DMS 273 treated with DMSO at 0.1 percent for 48 hours (cell line): ENCODE measurements around the gene XAGE3.

Source experiments
- DNase-seq: peaks from one replicate; lab custom pipeline; 2025; lab: John Stamatoyannopoulos, UW

Gene XAGE3

GRCh38 chrX:52839137-52839536, 28.7 kb downstream of the XAGE3 start:
- no peak for DNase-seq

DNA sequence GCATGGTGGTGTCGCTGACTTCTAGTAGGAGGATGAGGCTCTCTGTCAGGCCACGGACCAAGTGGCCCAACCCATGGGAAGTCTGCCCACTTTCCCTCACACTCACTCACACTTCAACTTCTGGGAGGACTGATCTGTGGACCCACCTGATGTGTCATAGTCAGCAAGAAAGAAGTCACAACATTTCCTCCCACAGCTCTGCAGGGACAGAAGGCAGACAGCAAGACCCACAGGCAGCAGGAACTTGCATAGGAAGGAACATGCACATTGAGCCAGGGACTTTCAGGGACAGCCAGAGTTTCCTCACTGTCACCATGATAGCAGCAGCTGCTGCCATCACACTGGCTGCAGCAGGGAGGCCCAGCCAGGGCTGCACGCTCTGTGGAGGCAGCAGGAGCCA, 37.3 kb downstream of the XAGE3 start:
- no peak for DNase-seq

DNA sequence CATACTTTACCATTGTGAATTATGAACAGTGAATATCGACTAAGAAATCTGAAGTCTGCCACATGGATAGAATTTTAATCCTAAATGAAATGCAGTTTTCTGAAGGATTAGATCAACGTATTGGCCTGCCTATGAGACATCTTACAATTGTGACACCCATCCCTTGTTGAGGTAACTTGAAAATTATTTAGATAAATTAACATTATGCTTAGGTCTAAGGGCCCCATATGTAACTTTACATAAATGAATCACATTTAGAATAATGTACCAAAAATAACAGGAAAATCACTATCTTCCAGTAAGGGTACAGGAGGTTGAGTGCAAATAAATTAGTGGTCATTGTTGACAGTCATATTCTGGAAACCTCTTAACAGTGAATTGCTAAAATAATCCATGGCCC, 43.3 kb downstream of the XAGE3 start:
- no peak for DNase-seq

DNA sequence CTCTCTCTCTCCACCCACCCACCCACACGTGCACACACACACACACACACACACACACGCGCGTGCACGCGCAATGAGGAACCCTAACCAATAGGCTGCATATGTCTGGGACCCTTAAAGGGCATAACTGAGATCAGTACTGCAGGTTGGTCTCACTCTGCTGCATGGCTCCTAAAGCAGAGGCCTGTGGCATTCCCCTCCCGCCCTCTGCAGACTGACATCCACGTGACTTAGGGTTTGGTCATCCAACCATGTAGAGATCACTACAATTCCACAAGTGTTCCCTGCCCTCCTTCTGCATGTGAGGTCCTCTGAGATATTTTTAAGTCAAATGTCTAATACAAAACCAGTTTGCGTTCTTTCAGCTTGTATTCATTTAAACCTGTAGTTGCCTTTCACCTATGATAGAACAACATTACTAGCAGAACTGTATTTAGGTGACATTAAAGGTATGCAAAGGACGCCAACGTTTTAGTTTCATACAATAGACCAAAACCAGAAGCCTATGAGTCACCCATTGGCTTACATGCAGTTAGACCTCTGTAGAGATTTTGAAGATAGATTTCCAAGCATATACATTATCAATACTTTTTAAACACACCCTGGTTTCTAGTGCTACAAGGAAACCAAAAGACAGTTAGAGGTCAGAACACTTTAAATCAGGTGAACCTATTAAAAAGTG, 46.7 kb downstream of the XAGE3 start:
- no peak for DNase-seq

DNA sequence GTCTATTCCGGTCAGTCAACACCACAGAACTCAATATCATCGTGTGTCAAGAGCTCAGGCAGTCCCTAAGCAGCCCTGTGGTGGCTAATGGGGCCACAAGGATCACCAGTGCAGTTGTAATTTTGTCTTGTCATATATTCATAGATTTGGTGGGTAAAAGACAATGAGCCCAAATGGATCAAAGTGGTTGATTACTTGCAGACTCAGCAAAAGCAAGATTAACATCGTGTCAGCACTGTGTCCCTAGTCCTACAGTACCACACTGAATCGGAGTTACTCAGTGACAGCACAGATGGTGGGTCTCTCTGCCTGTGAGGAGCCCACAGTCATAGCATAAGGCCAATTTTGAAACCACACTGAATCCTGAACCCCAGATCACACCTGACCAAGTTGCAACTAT, 48.1 kb downstream of the XAGE3 start:
- DNase-seq, result no peak
